Posterior vena cava (tissue), 2 donors: Measurements from ENCODE around the gene PNPLA1. TPM values are rescaled to one million over a fixed set of nuclear protein-coding genes. Genes with fewer than 3 reads are reported as not detected.

Experiments
- DNase-seq: peaks from one replicate; pipeline ENCODE4 v3.0.0-alpha.2; 2020; ENCODE audit warnings: low spot score
- intact Hi-C, 2 donors: fragments of 100-400 bp; cut with DNase I; formaldehyde crosslinking; loops; one replicate each; pipeline versions ENCODE4 v1.14.1 to v1.14.2; 2022 to 2023
- total RNA-seq, 2 donors: library from RNA; stranded (reverse); fragmentation: NEBNext Ultra II Directional; extraction: Animal tissue kit (Norgen Biotek cat#: 25700); gene quantifications; one replicate each; pipeline ENCODE4 v1.2.1, GENCODE V29; 2021
- donor health status: DM: yes; HTN: yes; CAD: no.
- donor health status: DM: yes; HTN: yes; CAD: no.

PNPLA1 gene
- total RNA-seq, 2 donors from 2014 or later, result 0.14 to 0.19 TPM

DNA sequence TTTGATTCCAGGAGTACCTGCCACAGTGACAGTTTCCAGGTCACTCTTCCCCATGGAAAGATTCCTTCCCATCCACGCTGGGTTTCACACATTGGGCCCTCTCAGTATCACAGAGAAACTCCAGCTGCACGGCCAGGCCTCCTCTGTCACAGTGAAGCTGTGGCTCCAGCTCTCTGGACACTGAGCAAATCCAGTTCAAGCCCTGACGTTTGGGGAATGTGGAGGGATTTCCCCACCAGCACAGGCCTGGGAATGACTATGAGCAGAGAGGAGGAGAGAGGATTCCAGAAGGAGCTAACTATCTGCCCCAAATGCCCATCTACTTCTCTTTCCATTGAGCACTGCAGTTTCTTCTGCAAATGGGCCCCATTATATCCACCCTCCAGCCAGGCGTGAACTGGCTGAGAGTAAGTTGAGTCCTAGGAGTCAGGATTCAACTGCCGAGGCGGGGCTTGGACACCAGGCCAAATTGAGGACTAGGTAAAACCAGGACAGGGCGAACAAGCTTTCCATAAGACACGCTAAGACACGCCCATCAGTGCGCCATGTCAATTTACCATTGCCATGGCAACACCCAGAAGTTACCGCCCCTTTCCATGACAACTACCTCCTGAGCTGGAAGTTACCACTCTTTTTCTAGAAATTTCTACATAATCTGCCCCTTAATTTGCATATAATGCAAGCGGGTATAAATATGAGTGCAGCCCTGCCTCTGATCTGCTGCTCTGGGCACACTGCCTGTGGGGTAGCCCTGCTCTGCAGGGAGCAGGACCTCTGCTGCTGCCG lies 76.0 kb downstream of the PNPLA1 start:
- intact Hi-C loops, result no loop called here
- peak; percentile 41 for DNase-seq

DNA sequence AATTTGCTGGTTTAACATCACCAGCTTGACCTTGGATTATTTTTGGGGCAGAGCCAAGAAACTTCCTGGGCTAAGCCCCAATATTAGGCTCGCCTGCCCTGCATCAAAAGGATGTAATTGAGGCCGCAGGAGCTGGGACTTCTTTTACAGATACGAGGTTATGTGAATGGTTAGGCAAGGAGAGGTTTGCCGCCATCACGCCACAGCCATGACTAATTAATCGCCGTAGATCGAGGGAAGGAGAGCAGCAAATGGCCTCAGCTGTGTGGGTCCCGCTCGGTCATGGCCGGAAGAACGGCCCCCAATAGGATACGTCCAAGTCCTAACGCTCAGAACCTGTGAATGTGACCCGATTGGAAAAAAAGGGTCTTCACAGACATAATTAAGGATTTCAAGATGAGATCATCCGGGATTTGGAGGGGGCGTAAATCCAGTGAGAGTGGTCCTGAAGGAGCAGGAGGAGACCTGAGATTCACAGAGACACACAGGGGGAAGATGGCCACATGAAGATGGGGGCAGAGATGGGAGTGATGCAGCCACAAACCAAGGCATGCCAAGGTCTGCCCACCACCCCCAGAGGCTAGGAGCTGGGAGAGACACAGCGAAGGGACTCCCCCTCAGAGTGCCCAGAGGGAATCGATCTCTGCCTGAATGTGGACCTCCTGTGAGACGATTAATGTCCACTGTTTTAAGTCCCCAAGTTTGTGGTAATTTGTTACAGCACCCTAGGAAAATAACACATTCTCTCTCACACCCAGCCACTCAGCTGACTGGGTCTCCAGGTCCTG lies 76.8 kb downstream of the PNPLA1 start:
- no peak for DNase-seq
- intact Hi-C loops, result no loop called here

DNA sequence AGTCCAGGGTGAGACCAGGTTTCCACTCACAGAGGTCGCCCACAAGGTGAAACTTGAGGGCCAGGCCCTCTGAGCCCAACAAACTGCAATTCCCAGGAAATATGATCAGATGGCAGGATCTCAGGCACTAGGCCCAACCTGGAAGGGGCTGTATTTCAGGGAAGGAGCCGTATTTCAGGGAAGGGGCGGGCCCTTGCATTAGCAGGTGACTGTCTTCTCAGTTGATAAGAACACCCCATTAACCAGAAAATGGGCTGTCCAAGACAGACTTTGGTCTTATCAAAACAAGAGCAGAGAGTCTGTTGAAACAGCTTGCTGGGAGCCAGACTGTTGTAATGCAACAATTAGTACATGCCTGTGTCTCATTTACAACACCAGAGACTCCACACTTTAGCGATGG lies 77.8 kb downstream of the PNPLA1 start:
- DNase-seq, result peak; percentile 51
- intact Hi-C loops, result no loop called here

DNA sequence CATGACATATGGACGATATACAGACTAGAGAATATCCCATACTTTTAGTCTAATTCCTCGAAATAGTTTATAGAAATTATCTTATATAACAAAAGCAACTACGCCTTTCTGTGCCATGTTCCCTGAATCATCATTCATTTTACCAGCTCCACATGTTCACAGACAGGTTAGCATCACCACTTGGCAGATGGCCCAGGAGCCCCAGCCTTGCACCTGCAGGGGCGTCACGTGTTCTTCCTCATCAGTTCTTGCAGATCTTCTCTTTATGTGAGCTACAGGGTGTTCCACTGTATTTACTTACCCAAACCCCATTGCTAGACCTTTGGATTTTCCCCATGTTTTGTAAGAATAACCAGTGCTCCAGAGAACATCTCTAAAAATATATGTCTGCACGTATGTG lies 79.4 kb downstream of the PNPLA1 start:
- DNase-seq, result peak; percentile 54

DNA sequence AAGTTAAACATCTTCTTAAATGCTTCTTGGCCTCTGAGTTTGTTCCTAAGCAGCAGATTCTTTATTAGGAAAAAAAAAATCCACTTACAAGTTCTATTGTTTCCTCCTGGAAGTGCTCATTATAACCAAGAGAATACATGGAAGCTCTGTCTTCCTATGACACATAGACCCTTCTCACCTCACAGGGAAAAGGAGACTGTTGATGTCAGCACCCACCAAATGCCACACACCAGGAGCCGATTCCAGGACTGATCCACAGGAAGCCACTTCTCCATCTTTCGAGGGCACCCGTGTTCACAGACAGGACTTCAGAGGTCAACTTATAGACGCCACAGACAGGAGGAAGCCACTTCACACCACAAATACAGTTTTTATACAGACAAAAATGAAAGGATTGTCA lies 80.2 kb downstream of the PNPLA1 start:
- intact Hi-C loops, result loop anchor here in 1 of 2 donors (10.0 kb wide), 1 partner anchor 225 kb away; no protein-coding TSS in a partner anchor
- peak; percentile 51 for DNase-seq

More for the DNA sequence above, 79.4 kb downstream of the PNPLA1 start:
- intact Hi-C loops, result no loop called here

DNA sequence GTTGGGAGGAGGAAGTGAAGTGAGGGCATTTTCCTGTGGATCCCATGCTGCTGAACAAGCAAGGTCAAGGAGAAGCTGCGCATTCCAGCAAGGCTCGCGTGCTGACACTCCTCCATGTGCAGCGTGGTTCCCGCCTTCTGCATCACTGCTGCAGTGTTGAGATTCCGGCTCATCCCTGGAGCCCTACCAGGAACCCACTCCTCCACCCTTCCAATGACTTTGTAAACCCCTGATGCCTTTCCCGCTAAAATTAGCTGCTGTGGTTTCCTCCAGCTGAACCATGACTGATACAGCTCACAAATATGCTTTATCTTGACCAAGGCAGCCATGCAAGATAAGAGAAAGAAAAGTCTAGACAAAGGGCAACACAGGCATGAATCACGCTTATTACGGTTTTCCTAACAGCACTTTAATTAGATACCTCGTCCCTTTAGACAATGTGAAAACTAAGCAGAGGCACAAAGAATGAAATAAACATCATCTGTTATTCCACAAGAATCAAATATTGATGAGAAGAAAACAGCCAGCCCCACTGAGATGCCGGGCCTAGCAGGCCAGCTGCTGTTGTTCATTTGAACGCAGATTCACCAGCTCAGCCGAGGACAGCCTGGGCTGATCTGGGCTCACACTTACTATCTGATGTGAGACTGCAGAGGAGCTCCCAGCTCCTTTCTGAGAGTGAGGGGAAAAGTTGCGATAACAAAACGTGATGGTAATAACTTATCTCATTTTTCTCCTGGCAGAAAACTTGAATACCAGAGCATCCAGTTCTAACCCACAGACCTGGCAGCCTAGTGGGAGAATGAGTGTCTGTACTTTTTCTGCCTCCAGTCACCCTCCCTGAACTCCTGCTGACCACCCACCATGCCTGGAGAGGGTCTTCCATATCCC lies 81.1 kb downstream of the PNPLA1 start:
- peak; percentile 92 for DNase-seq
- intact Hi-C loops, result loop anchor here in 1 of 2 donors (10.0 kb wide), 1 partner anchor 226 kb away; no protein-coding TSS in a partner anchor

DNA sequence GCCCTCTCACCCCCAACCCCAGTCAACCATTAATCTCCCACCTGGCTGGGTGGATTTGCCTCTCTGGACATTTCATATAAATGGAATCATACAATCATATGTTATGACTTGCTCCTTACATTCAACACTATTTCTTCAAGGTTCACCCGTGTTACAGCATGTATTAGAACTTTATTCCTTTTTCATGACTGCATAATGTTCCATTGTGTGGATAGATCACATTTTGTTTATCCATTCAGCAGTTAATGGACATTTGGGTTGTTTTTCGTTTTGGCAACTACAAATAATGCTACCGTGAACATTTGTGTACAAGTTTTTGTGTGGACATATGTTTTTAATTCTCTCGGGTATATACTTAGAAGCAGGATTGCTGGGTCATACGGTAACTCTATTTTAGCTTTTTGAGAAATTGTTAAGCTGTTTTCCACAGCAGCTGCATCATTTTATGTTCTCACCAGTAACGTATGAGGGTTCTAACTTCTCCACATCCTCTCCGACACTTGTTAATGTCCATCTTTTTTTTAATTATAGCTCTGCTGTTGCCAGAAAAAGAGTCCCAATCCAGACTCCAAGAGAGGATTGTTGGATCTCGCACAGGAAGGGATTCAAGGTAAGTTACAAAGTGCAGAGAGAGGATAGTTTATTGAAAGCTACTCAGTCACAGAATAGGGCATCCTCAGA lies 82.8 kb downstream of the PNPLA1 start:
- intact Hi-C loops, result loop anchor here in 1 of 2 donors (10.0 kb wide), 1 partner anchor 228 kb away; no protein-coding TSS in a partner anchor
- peak; percentile 32 for DNase-seq

DNA sequence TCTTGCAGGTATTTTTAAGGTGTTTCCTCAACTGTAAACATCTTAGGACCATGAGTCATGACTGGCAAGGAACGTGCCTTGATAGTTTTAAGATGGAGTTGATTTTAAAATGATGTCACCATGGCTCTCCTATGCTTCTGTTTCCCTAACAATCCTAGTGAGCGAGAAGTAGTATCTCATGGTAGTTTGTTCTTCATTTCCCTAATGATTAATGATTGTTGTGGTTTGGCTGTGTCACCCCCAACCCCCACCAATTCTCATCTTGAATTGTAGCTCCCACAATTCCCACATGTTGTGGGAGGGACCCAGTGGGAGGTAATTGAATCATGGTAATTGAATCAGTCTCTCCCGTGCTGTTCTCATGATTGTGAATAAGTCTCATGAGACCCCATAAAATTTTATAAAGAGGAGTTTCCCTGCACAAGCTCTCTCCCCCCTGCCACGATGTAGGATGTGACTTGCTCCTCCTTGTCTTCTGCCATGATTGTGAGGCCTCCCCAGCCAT lies 83.6 kb downstream of the PNPLA1 start:
- intact Hi-C loops, result loop anchor here in 1 of 2 donors (10.0 kb wide), 1 partner anchor 229 kb away; no protein-coding TSS in a partner anchor
- no peak for DNase-seq

DNA sequence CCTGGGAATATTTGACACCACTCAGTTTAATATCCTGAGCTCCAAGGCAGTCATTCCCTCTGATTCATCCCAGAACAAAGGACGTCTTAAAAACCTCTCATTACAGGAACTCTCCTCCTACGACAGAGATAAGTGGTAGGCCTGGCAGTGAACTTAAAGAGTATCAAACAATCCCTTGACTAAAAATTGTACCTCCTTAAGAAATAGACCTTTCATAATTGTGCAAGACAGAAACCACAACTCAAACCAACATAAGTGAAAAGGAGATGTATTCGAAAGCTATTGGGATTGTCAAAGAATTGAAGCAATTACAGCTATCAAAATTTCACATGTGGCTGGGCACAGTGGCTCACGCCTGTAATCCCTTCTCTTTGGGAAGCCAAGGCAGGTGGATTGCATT lies 86.0 kb downstream of the PNPLA1 start:
- no peak for DNase-seq
- intact Hi-C loops, result loop anchor here in 1 of 2 donors (5.0 to 10.0 kb wide), 2 partner anchors 54 to 231 kb away; no protein-coding TSS in a partner anchor

DNA sequence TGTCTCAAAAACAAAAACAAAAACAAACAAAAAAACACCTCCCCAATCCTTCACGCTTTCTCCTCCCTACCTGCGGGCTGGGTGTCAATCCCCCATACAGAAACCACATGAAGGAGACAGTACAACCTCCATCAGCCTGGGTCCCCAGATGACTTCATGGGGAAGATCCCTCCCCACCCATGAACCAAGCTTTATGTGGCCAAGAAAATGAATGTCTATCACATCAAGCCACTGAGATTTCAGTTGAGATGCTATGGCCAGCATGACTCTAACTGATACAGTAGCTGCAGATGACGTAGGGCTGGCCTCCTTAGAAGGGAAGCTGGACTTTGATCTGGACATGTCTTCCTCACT lies 88.0 kb downstream of the PNPLA1 start:
- DNase-seq, result peak; percentile 24
- intact Hi-C loops, result loop anchor here in 1 of 2 donors (5.0 to 10.0 kb wide), 2 partner anchors 56 to 233 kb away; no protein-coding TSS in a partner anchor

Other genes with a start within 250 kb of the PNPLA1 start
- under 1 TPM; 0.24 to 0.42 TPM for gene SLC26A8, start 245.4 kb upstream of the PNPLA1 start, total RNA-seq
- gene MAPK14, start 242.3 kb upstream of the PNPLA1 start, total RNA-seq, result 10 to 100 TPM; 43.5 to 44.3 TPM
- 10 to 100 TPM in 1 of 2 donors, 1 to 10 TPM in 1; 7.0 to 10.1 TPM for gene MAPK13, start 139.5 kb upstream of the PNPLA1 start, total RNA-seq
- gene BRPF3, start 73.3 kb upstream of the PNPLA1 start, total RNA-seq, result 10 to 100 TPM; 16.2 to 22.8 TPM
- not detected for gene BNIP5, start 66.8 kb downstream of the PNPLA1 start, total RNA-seq
- gene ETV7, start 117.6 kb downstream of the PNPLA1 start, total RNA-seq, result under 1 TPM in 1 of 2 donors, not detected in 1; 0.57 TPM
- not detected for gene PXT1, start 172.8 kb downstream of the PNPLA1 start, total RNA-seq
- 10 to 100 TPM; 52.6 to 54.3 TPM for gene KCTD20, start 172.9 kb downstream of the PNPLA1 start, total RNA-seq